HG02610 (cell line): Measurements from ENCODE around the gene MCRIP1.
A peak's percentile ranks its signal among the peaks of the same experiment; 100 is the strongest.

Source experiments
- ATAC-seq: cut with Tn5 transposase; IDR thresholded peaks from one replicate; pipeline ENCODE4 v1.9.1; 2021; ENCODE audit warnings: mild to moderate bottlenecking, moderate library complexity; ENCODE audit not compliant: unreplicated experiment

The MCRIP1 gene

GRCh38 chr17:81860756-81861568, 27.9 kb upstream of the MCRIP1 start:
- peak; percentile 81 for ATAC-seq

- ATAC-seq, result no peak
Measured at GRCh38 chr17:81859906-81860755, 27.0 kb upstream of the MCRIP1 start, which contains the start of gene P4HB. P4HB (minus strand) TSS chr17:81860535; CDS start chr17:81860471, 64 bp downstream.

- no peak for ATAC-seq
Measured at GRCh38 chr17:81858967-81859905, 26.1 kb upstream of the MCRIP1 start.

- no peak for ATAC-seq
Measured at GRCh38 chr17:81858170-81858966, 25.3 kb upstream of the MCRIP1 start.

- no peak for ATAC-seq
Measured at GRCh38 chr17:81854974-81855774, 22.1 kb upstream of the MCRIP1 start.

GRCh38 chr17:81852237-81852636, 19.1 kb upstream of the MCRIP1 start:
- no peak for ATAC-seq

GRCh38 chr17:81851423-81851822, 18.3 kb upstream of the MCRIP1 start:
- no peak for ATAC-seq

- ATAC-seq, result no peak
Measured at GRCh38 chr17:81849457-81849856, 16.4 kb upstream of the MCRIP1 start.

- no peak for ATAC-seq
Measured at GRCh38 chr17:81846743-81847689, 13.9 kb upstream of the MCRIP1 start.

- ATAC-seq, result no peak
Measured at GRCh38 chr17:81845881-81846742, 13.0 kb upstream of the MCRIP1 start.

- ATAC-seq, result no peak
Measured at GRCh38 chr17:81845361-81845760, 12.3 kb upstream of the MCRIP1 start.

GRCh38 chr17:81844887-81845286, 11.8 kb upstream of the MCRIP1 start:
- ATAC-seq, result no peak

- ATAC-seq, result no peak
Measured at GRCh38 chr17:81844327-81844851, 11.3 kb upstream of the MCRIP1 start.

- no peak for ATAC-seq
Measured at GRCh38 chr17:81843713-81844326, 10.7 kb upstream of the MCRIP1 start.

- no peak for ATAC-seq
Measured at GRCh38 chr17:81842725-81843504, 9.8 kb upstream of the MCRIP1 start.

GRCh38 chr17:81842378-81842724, 9.3 kb upstream of the MCRIP1 start:
- ATAC-seq, result no peak
